DMS153 treated with DMSO at 0.1 percent for 48 hours (cell line): ENCODE data around the gene MICU2.

Experiments
- DNase-seq: peaks from one replicate; lab custom pipeline; 2025; ENCODE audit not compliant: unreplicated experiment; lab: John Stamatoyannopoulos, UW

MICU2 gene

GRCh38 chr13:21603531-21604448 is at the start of gene MICU2:
TSS of gene MICU2 (minus strand) at chr13:21604170. CDS start at chr13:21604148, 22 bp downstream.
- DNase-seq, result peak; percentile 85

- DNase-seq, result no peak
Measured at GRCh38 chr13:21641629-21642028, 37.7 kb upstream of the MICU2 start.

- DNase-seq, result no peak
Measured at GRCh38 chr13:21639561-21639960, 35.6 kb upstream of the MICU2 start.

GRCh38 chr13:21638319-21639282 is 34.6 kb upstream of the MICU2 start:
- DNase-seq, result peak; percentile 40

GRCh38 chr13:21637296-21637695 is 33.3 kb upstream of the MICU2 start:
- peak; percentile 88 for DNase-seq

GRCh38 chr13:21636656-21637055 is 32.7 kb upstream of the MICU2 start:
- DNase-seq, result no peak

GRCh38 chr13:21632196-21632595 is 28.2 kb upstream of the MICU2 start:
- no peak for DNase-seq

GRCh38 chr13:21625366-21625765 is 21.4 kb upstream of the MICU2 start:
- peak; percentile 11 for DNase-seq

GRCh38 chr13:21620861-21621260 is 16.9 kb upstream of the MICU2 start:
- DNase-seq, result no peak

- DNase-seq, result no peak
Measured at GRCh38 chr13:21619633-21620220, 15.8 kb upstream of the MICU2 start.

- no peak for DNase-seq
Measured at GRCh38 chr13:21616880-21617279, 12.9 kb upstream of the MICU2 start.

GRCh38 chr13:21616205-21616866 is 12.4 kb upstream of the MICU2 start:
- DNase-seq, result no peak

GRCh38 chr13:21615427-21615826 is 11.5 kb upstream of the MICU2 start:
- DNase-seq, result no peak

- no peak for DNase-seq
Measured at GRCh38 chr13:21613791-21614190, 9.8 kb upstream of the MICU2 start.

- DNase-seq, result no peak
Measured at GRCh38 chr13:21611385-21611784, 7.4 kb upstream of the MICU2 start.

GRCh38 chr13:21610687-21611086 is 6.7 kb upstream of the MICU2 start:
- no peak for DNase-seq

GRCh38 chr13:21608961-21609360 is 5.0 kb upstream of the MICU2 start:
- no peak for DNase-seq

GRCh38 chr13:21606796-21607195 is 2.8 kb upstream of the MICU2 start:
- DNase-seq, result no peak

- DNase-seq, result no peak
Measured at GRCh38 chr13:21606251-21606650, 2.3 kb upstream of the MICU2 start.

GRCh38 chr13:21596722-21597121 is 7.2 kb downstream of the MICU2 start:
- DNase-seq, result no peak

GRCh38 chr13:21595546-21595822 is 8.5 kb downstream of the MICU2 start:
- no peak for DNase-seq
